HG02588 (cell line): ENCODE measurements around the gene LAMTOR4.

Experiments
- ATAC-seq: cut with Tn5 transposase; IDR thresholded peaks from one replicate; pipeline ENCODE4 v1.9.1; 2021; ENCODE audit warnings: mild to moderate bottlenecking, moderate library complexity; ENCODE audit not compliant: unreplicated experiment

Gene LAMTOR4

GRCh38 chr7:100152937-100153666 is 4.4 kb downstream of the LAMTOR4 start:
- no peak for ATAC-seq

- ATAC-seq: no peak
These were observed 5.2 kb downstream of the LAMTOR4 start for GRCh38 chr7:100153708-100154535.

GRCh38 chr7:100154651-100155491 is 6.2 kb downstream of the LAMTOR4 start:
- no peak for ATAC-seq

GRCh38 chr7:100155553-100156317 is 7.0 kb downstream of the LAMTOR4 start:
- no peak for ATAC-seq

- ATAC-seq: no peak
These were observed 7.8 kb downstream of the LAMTOR4 start for GRCh38 chr7:100156331-100157068.

- no peak for ATAC-seq
These were observed 8.3 kb downstream of the LAMTOR4 start for GRCh38 chr7:100157069-100157333.

- no peak for ATAC-seq
These were observed 8.9 kb downstream of the LAMTOR4 start for GRCh38 chr7:100157334-100158228.

GRCh38 chr7:100158229-100159098 is 9.7 kb downstream of the LAMTOR4 start, which contains the start of gene TRAPPC14:
Gene TRAPPC14 (minus strand): TSS chr7:100158723. CDS start chr7:100158499, 224 bp downstream.
- ATAC-seq: peak; percentile 73

- no peak for ATAC-seq
These were observed 10.4 kb downstream of the LAMTOR4 start for GRCh38 chr7:100159099-100159623.

- ATAC-seq: no peak
These were observed 11.3 kb downstream of the LAMTOR4 start for GRCh38 chr7:100160067-100160466.

- no peak for ATAC-seq
These were observed 14.4 kb downstream of the LAMTOR4 start for GRCh38 chr7:100163006-100163531.

- no peak for ATAC-seq
These were observed 15.2 kb downstream of the LAMTOR4 start for GRCh38 chr7:100163871-100164270.

- ATAC-seq: no peak
These were observed 17.7 kb downstream of the LAMTOR4 start for GRCh38 chr7:100166317-100166940.

- ATAC-seq: no peak
These were observed 18.5 kb downstream of the LAMTOR4 start for GRCh38 chr7:100166970-100167911.

- ATAC-seq: no peak
These were observed 19.2 kb downstream of the LAMTOR4 start for GRCh38 chr7:100167912-100168323.
